NCI-H2029 treated with DMSO at 0.1 percent for 48 hours (cell line): ENCODE data around the gene LSM5.

ENCODE experiments used
- DNase-seq: peaks from one replicate; lab custom pipeline; 2025; lab: John Stamatoyannopoulos, UW

The LSM5 gene

GRCh38 chr7:32490127-32490796 is at the start of gene LSM5:
TSS of gene LSM5 (minus strand) at chr7:32490380. CDS start at chr7:32490365, 15 bp downstream.
- DNase-seq: peak; percentile 60

- no peak for DNase-seq
These were observed 49.2 kb upstream of the LSM5 start for GRCh38 chr7:32539366-32539765.

GRCh38 chr7:32537760-32538159 is 47.6 kb upstream of the LSM5 start:
- DNase-seq: no peak

- no peak for DNase-seq
These were observed 46.4 kb upstream of the LSM5 start for GRCh38 chr7:32536585-32536984.

GRCh38 chr7:32536016-32536415 is 45.8 kb upstream of the LSM5 start:
- no peak for DNase-seq

GRCh38 chr7:32535162-32535702 is 45.1 kb upstream of the LSM5 start:
- no peak for DNase-seq

- DNase-seq: no peak
These were observed 43.3 kb upstream of the LSM5 start for GRCh38 chr7:32533276-32534029.

GRCh38 chr7:32532716-32533115 is 42.5 kb upstream of the LSM5 start:
- DNase-seq: no peak

GRCh38 chr7:32532086-32532485 is 41.9 kb upstream of the LSM5 start:
- DNase-seq: no peak

- no peak for DNase-seq
These were observed 41.2 kb upstream of the LSM5 start for GRCh38 chr7:32531402-32531801.

- no peak for DNase-seq
These were observed 35.7 kb upstream of the LSM5 start for GRCh38 chr7:32525839-32526238.

GRCh38 chr7:32524631-32525030 is 34.5 kb upstream of the LSM5 start:
- DNase-seq: no peak

- DNase-seq: no peak
These were observed 32.8 kb upstream of the LSM5 start for GRCh38 chr7:32522746-32523530.

- DNase-seq: no peak
These were observed 29.6 kb upstream of the LSM5 start for GRCh38 chr7:32519763-32520162.

- no peak for DNase-seq
These were observed 28.5 kb upstream of the LSM5 start for GRCh38 chr7:32518534-32519140.

- DNase-seq: no peak
These were observed 26.4 kb upstream of the LSM5 start for GRCh38 chr7:32516551-32517100.

- no peak for DNase-seq
These were observed 25.8 kb upstream of the LSM5 start for GRCh38 chr7:32515890-32516550.

GRCh38 chr7:32513210-32513609 is 23.0 kb upstream of the LSM5 start:
- DNase-seq: no peak

GRCh38 chr7:32511791-32512190 is 21.6 kb upstream of the LSM5 start:
- no peak for DNase-seq

- no peak for DNase-seq
These were observed 17.2 kb upstream of the LSM5 start for GRCh38 chr7:32507414-32507813.
